SU-DHL-6 (cell line): Measurements from ENCODE around the gene LRRFIP1.

Source experiments
- EZH2phosphoT487 ChIP-seq: fragments of 200-600 bp; sonication (generic), shearing (Covaris generic); conservative IDR thresholded peaks from 2 replicates; pipeline ENCODE4 v1.6.1; 2018; ENCODE audit warnings: mild to moderate bottlenecking, antibody characterized with exemption, low read length, moderate library complexity, mixed read lengths
- TF ChIP-seq, protein P1 (sequence below): fragments of 200-600 bp; sonication (generic); IDR thresholded peaks from one replicate; pipeline ENCODE4 v1.5.1; 2017; ENCODE audit warnings: antibody characterized with exemption, mild to moderate bottlenecking, low read length, moderate library complexity; ENCODE audit not compliant: insufficient read depth, poor library complexity, severe bottlenecking

DNA sequence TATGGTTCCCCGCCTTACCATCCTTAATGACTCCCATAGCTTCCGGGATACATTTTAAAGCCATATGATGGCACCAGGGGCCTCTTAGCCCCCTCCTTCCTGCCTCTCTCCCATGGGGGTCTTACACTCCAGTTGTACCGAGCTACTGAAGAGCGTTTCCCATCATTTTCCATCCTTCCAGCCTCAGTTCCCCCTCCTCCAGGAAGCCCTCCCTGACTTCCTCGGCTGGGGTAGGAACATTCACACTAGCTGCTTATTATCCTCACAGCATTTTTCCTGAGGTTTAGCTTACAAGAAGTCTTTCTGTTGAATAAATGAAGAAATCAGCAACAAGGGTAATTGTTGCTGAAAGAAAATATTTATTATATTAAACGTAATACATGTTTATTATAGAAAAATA lies 41.1 kb downstream of the LRRFIP1 start:
- TF ChIP-seq, protein P1, sequence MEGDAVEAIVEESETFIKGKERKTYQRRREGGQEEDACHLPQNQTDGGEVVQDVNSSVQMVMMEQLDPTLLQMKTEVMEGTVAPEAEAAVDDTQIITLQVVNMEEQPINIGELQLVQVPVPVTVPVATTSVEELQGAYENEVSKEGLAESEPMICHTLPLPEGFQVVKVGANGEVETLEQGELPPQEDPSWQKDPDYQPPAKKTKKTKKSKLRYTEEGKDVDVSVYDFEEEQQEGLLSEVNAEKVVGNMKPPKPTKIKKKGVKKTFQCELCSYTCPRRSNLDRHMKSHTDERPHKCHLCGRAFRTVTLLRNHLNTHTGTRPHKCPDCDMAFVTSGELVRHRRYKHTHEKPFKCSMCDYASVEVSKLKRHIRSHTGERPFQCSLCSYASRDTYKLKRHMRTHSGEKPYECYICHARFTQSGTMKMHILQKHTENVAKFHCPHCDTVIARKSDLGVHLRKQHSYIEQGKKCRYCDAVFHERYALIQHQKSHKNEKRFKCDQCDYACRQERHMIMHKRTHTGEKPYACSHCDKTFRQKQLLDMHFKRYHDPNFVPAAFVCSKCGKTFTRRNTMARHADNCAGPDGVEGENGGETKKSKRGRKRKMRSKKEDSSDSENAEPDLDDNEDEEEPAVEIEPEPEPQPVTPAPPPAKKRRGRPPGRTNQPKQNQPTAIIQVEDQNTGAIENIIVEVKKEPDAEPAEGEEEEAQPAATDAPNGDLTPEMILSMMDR = no peak
- no peak for TF ChIP-seq EZH2phosphoT487
